Measurements from ENCODE around the gene APOL5. TPM values are rescaled to one million over a fixed set of nuclear protein-coding genes. Genes with fewer than 3 reads are reported as not detected.

The APOL5 gene
- polyA plus RNA-seq, 1 donor (not counting 4 experiments of a cell fraction or from before 2014, with no cell fraction given): not detected

DNA sequence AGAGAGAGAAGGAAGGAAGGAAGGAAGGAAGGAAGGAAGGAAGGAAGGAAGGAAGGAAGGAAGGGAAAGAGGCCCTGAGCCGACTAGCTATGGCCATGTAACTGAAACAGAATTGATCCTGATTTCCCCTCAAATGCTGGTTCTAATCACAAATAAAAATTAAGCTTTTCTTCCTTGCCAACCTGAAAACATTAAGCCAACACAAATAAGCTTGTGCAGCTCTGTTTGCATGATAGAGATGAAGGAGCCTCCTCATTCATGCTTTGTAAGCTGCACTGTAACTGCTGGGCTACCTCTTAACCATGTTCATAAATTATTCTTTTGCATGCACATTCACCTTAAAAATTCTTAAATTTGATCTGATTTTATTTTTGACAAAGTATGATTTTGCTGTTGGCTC is 27.7 kb upstream of the APOL5 start:
- dilution Hi-C loops (cut with MboI; ENCODE audit: extremely low pct_ligation_motif_present, low sequenced_read_pairs): no loop called here
- no peak overlapping the region for H3K4me2 ChIP-seq (ENCODE audit: control insufficient read depth, extremely low read depth, insufficient read depth, low read depth, low read length)
- H3K27ac ChIP-seq (ENCODE audit: control insufficient read depth, insufficient read depth, low read length): no peak overlapping the region
- no peaks in the 10 kb centered on the region for H4K20me1 ChIP-seq (ENCODE audit: control insufficient read depth, extremely low read depth, insufficient read depth, low read length)
- H3K9me1 ChIP-seq (ENCODE audit: control insufficient read depth, extremely low read depth, insufficient read depth, low read length): no peaks in the 10 kb centered on the region
- H3K9me3 ChIP-seq (ENCODE audit: control insufficient read depth, low read depth, low read length): no peaks in the 10 kb centered on the region
- no peak overlapping the region for H2AFZ ChIP-seq (ENCODE audit: control insufficient read depth, low read length)
- H3K36me3 ChIP-seq (ENCODE audit: control insufficient read depth in 2 of 2, extremely low read depth in 1 of 2, insufficient read depth in 2 of 2, low read length in 2 of 2): no peaks in the 10 kb centered on the region
- no peak overlapping the region for H3K9ac ChIP-seq (ENCODE audit: control insufficient read depth, extremely low read depth, insufficient read depth, low read length)
- H3K4me1 ChIP-seq (ENCODE audit: control insufficient read depth, extremely low read depth, insufficient read depth, low read length): peaks cover 3% of the 10 kb centered on the region
- TF ChIP-seq EZH2 (IDR thresholded peaks at IDR 0.05; ENCODE audit: low read length): no peak
- TF ChIP-seq, protein P1, sequence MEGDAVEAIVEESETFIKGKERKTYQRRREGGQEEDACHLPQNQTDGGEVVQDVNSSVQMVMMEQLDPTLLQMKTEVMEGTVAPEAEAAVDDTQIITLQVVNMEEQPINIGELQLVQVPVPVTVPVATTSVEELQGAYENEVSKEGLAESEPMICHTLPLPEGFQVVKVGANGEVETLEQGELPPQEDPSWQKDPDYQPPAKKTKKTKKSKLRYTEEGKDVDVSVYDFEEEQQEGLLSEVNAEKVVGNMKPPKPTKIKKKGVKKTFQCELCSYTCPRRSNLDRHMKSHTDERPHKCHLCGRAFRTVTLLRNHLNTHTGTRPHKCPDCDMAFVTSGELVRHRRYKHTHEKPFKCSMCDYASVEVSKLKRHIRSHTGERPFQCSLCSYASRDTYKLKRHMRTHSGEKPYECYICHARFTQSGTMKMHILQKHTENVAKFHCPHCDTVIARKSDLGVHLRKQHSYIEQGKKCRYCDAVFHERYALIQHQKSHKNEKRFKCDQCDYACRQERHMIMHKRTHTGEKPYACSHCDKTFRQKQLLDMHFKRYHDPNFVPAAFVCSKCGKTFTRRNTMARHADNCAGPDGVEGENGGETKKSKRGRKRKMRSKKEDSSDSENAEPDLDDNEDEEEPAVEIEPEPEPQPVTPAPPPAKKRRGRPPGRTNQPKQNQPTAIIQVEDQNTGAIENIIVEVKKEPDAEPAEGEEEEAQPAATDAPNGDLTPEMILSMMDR (optimal IDR thresholded peaks at IDR 0.05 in 1 of 3, IDR thresholded peaks at IDR 0.05 in 1 of 3, conservative IDR thresholded peaks at IDR 0.05 in 1 of 3; ENCODE audit: extremely low read depth in 1 of 3, insufficient read depth in 2 of 3, low read length in 3 of 3): no peak
- H3K79me2 ChIP-seq (ENCODE audit: control insufficient read depth, insufficient read depth, low read length): no peaks in the 10 kb centered on the region
- no peak overlapping the region for H3K4me3 ChIP-seq (ENCODE audit: control insufficient read depth in 2 of 3, extremely low read depth in 1 of 3, insufficient read depth in 2 of 3, low read depth in 1 of 3, low read length in 3 of 3)
- no peaks in the 10 kb centered on the region for H3K27me3 ChIP-seq (ENCODE audit: control insufficient read depth, extremely low read depth, insufficient read depth, low read length)
- DNase-seq (ENCODE audit: low read depth, low spot score) (no peak), FAIRE-seq (no peak)

DNA sequence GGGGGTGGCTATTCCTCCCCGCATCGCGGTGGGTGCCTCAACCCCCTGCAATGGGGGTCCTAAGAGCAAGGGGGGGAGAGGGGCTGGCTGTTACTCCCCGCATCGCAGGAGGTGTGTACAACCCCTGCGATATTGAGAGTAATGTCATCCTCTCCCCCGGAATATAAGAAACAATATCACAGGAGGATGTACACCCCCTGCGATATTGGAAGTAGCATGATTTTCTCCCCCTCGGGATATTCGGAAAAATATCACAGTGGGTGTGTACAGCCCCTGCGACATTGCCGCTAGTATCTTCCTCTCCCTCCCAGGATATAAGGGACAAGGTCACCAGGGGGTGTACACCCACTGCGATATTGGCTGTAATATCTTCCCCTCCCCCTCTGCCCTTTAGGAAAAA is 22.5 kb upstream of the APOL5 start:
- no peaks in the 10 kb centered on the region for H4K20me1 ChIP-seq (ENCODE audit: control insufficient read depth, extremely low read depth, insufficient read depth, low read length)
- TF ChIP-seq, protein P1 (optimal IDR thresholded peaks at IDR 0.05 in 1 of 3, IDR thresholded peaks at IDR 0.05 in 1 of 3, conservative IDR thresholded peaks at IDR 0.05 in 1 of 3; ENCODE audit: extremely low read depth in 1 of 3, insufficient read depth in 2 of 3, low read length in 3 of 3): no peak
- no peak for TF ChIP-seq EZH2 (IDR thresholded peaks at IDR 0.05; ENCODE audit: low read length)
- H3K4me2 ChIP-seq (ENCODE audit: control insufficient read depth, extremely low read depth, insufficient read depth, low read depth, low read length): no peak overlapping the region
- H2AFZ ChIP-seq (ENCODE audit: control insufficient read depth, low read length): no peak overlapping the region
- H3K9me1 ChIP-seq (ENCODE audit: control insufficient read depth, extremely low read depth, insufficient read depth, low read length): no peaks in the 10 kb centered on the region
- H3K79me2 ChIP-seq (ENCODE audit: control insufficient read depth, insufficient read depth, low read length): no peaks in the 10 kb centered on the region
- no peak for FAIRE-seq
- dilution Hi-C loops (cut with MboI; ENCODE audit: extremely low pct_ligation_motif_present, low sequenced_read_pairs): no loop called here
- H3K4me3 ChIP-seq (ENCODE audit: control insufficient read depth in 2 of 3, extremely low read depth in 1 of 3, insufficient read depth in 2 of 3, low read depth in 1 of 3, low read length in 3 of 3): no peak overlapping the region
- H3K9me3 ChIP-seq (ENCODE audit: control insufficient read depth, low read depth, low read length): no peaks in the 10 kb centered on the region
- no peaks in the 10 kb centered on the region for H3K4me1 ChIP-seq (ENCODE audit: control insufficient read depth, extremely low read depth, insufficient read depth, low read length)
- H3K36me3 ChIP-seq (ENCODE audit: control insufficient read depth in 2 of 2, extremely low read depth in 1 of 2, insufficient read depth in 2 of 2, low read length in 2 of 2): no peaks in the 10 kb centered on the region
- no peaks in the 10 kb centered on the region for H3K27me3 ChIP-seq (ENCODE audit: control insufficient read depth, extremely low read depth, insufficient read depth, low read length)
- no peak for DNase-seq (ENCODE audit: low read depth, low spot score)
- H3K27ac ChIP-seq (ENCODE audit: control insufficient read depth, insufficient read depth, low read length): no peak overlapping the region
- H3K9ac ChIP-seq (ENCODE audit: control insufficient read depth, extremely low read depth, insufficient read depth, low read length): no peak overlapping the region

All from keratinocyte (primary cell).